HUES64 (cell line): ENCODE data around the gene CEP76.

ENCODE experiments used
- H3K27ac ChIP-seq: 2 replicates; pipeline ENCODE4 v1.7.0; 2013; ENCODE audit warnings: low read depth, low read length, inconsistent platforms
- H3K27me3 ChIP-seq: 2 replicates; pipeline ENCODE4 v1.6.1; 2013; ENCODE audit warnings: mild to moderate bottlenecking, low read length; ENCODE audit not compliant: insufficient read depth
- H3K36me3 ChIP-seq: 2 replicates; pipeline ENCODE4 v1.6.1; 2013; ENCODE audit warnings: mild to moderate bottlenecking, low read length; ENCODE audit not compliant: insufficient read depth
- H3K4me1 ChIP-seq: 2 replicates; pipeline ENCODE4 v1.6.1; 2013; ENCODE audit warnings: mild to moderate bottlenecking, low read length, moderate library complexity; ENCODE audit not compliant: insufficient read depth
- H3K4me3 ChIP-seq: 2 replicates; pipeline ENCODE4 v1.5.1; 2013; ENCODE audit warnings: mild to moderate bottlenecking, low read length, moderate library complexity
- H3K9ac ChIP-seq: 2 replicates; pipeline ENCODE4 v1.6.1; 2013; ENCODE audit warnings: mild to moderate bottlenecking, low read depth, low read length
- H3K9me3 ChIP-seq: 2 replicates; pipeline ENCODE4 v1.6.1; 2013; ENCODE audit warnings: low read depth, low read length; ENCODE audit not compliant: insufficient read depth
- WGBS: fragments of 150-250, 120-280 bp; methylation state at CpG from one replicate; pipeline ENCODE4 v1.1.7; 2013; ENCODE audit warnings: missing lambda C conversion rate; 5-methylcytosine and 5-hydroxymethylcytosine counted together

The CEP76 gene

DNA sequence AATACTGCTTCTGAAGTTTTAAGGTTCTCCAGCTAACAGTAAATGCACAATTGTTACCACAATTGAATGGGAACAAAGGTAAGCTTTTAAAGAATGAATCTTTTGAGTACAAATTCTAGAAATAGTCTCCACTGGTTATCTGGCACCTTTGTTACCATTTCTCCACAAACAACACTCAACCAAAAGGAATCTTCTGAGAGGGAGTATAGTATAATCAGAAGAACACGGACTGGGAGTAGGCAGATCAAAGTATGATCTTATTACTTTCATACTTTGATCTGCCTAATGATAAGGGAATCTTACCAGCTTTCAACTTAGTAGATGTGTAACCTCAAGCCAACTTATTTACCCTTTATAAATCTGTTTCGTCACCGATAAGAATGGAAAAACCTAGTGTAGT is 1.4 kb downstream of the CEP76 start:
- Histone ChIP-seq H3K27me3 (no peaks in the 10 kb centered on the region), H3K36me3 (peaks cover 53% of the 10 kb centered on the region), H3K9me3 (no peaks in the 10 kb centered on the region), H3K9ac (peak overlapping the region; percentile 98; the same call in 1 of the 2 replicates), H3K4me1 (peaks cover 10% of the 10 kb centered on the region), H3K4me3 (peak overlapping the region; percentile 97), H3K27ac (no peak overlapping the region)
- 95% methylated on average over 2 of the region's 3 CpGs for WGBS

DNA sequence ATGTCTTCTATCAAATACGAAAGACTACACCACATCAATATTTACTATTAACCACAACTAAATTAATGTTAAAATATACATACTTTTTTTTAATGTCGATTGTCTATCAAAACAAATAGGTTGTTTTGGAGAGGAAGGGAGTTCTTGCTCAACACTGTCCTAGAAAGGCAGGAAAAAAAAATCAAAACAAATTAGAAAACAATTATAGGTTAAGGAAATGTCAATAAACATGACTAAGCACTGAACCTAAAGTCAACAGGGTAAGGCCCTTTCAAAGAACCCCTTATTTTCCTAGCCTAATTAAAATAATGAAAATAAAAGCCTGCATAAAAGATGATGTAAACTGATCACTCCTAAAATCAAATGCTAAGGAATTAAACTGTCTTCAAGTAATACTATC is 2.8 kb downstream of the CEP76 start:
- no CpG with 5 or more reads among the region's 2 CpGs for WGBS
- no peaks in the 10 kb centered on the region for H3K27me3 ChIP-seq
- H3K9ac ChIP-seq: no peak overlapping the region
- no peak overlapping the region for H3K4me3 ChIP-seq
- peaks cover 10% of the 10 kb centered on the region for H3K4me1 ChIP-seq
- no peak overlapping the region for H3K27ac ChIP-seq
- H3K36me3 ChIP-seq: peaks cover 60% of the 10 kb centered on the region
- H3K9me3 ChIP-seq: no peaks in the 10 kb centered on the region

DNA sequence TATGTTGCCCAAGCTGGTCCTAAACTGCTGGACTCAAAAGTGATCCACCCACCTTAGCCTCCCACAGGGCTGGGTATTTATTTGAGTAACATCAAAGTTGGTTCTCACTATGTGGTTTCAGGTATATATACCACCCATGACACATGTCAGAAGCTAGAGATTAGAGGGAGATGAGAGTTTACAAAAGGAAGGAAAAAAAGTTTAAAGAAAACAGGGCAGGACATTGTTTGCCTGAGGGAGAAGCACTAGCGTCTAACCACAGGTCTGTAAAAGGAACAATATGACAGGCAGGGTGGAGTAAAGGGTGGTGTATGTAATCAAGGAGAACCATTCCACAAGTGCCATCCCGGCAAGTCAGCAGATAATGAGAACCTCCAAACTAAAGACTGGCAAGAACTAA is 8.5 kb downstream of the CEP76 start:
- H3K9me3 ChIP-seq: no peaks in the 10 kb centered on the region
- peaks cover 71% of the 10 kb centered on the region for H3K36me3 ChIP-seq

DNA sequence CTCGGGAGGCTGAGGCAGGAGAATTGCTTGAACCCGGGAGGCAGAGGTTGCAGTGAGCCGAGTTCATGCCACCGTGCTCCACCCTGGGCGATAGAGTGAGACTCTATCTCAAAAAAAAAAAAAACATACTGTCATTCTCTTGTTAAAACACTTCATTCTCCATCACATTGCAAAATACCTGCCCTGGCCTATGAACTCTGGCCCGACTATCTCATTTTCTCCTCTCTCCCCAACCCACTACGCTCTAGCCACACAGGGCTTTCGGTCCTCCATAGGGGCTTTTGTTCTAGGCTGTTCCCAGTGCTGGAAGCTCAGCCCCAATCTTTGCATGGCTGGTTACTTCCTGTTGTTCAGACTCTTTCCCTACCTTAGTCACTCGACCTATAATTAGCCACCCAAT is 10.3 kb downstream of the CEP76 start:
- H3K4me1 ChIP-seq: no peaks in the 10 kb centered on the region
- H3K36me3 ChIP-seq: peaks cover 54% of the 10 kb centered on the region
- no peak overlapping the region for H3K4me3 ChIP-seq
- WGBS: 95% methylated on average over 9 of the region's 9 CpGs
- H3K27ac ChIP-seq: no peak overlapping the region
- no peaks in the 10 kb centered on the region for H3K9me3 ChIP-seq
- H3K27me3 ChIP-seq: no peaks in the 10 kb centered on the region
- H3K9ac ChIP-seq: no peak overlapping the region

More for the DNA sequence above, 8.5 kb downstream of the CEP76 start:
- H3K4me3 ChIP-seq: no peak overlapping the region
- 98% methylated on average over 2 of the region's 2 CpGs for WGBS
- no peaks in the 10 kb centered on the region for H3K4me1 ChIP-seq
- H3K27ac ChIP-seq: no peak overlapping the region
- no peaks in the 10 kb centered on the region for H3K27me3 ChIP-seq
- no peak overlapping the region for H3K9ac ChIP-seq

DNA sequence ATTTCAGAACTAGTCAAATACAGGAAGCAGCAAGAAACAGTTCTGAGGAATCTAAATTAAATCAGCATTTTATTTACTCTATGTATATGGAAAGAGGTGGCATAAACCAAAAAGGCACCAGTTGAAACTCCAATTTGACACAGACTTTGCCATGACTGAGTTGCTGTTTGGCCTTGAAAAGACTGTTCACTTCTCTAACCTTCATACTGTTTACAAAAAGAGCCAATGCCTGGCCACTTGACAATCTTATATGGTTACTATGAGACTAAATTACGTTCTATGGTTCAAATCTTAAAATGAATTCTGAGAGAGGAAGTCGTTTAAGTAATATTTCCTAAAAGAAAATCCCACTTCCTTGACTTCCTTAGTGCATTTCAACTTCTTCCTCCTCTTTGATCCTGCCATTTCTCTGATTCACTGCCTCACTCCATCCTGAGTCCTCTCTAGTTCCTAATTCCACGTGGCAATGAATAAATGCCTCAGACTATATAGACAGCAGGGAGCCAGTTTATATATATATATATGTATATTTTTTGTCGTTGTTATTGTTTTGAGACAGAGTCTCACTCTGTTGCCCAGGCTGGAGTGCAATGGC is 13.2 kb downstream of the CEP76 start:
- Histone ChIP-seq H3K9ac (no peak overlapping the region), H3K4me3 (no peak overlapping the region), H3K27ac (no peak overlapping the region), H3K4me1 (no peaks in the 10 kb centered on the region), H3K27me3 (no peaks in the 10 kb centered on the region), H3K9me3 (no peaks in the 10 kb centered on the region), H3K36me3 (peaks cover 53% of the 10 kb centered on the region)
- WGBS: 100% methylated on average over 3 of the region's 4 CpGs

DNA sequence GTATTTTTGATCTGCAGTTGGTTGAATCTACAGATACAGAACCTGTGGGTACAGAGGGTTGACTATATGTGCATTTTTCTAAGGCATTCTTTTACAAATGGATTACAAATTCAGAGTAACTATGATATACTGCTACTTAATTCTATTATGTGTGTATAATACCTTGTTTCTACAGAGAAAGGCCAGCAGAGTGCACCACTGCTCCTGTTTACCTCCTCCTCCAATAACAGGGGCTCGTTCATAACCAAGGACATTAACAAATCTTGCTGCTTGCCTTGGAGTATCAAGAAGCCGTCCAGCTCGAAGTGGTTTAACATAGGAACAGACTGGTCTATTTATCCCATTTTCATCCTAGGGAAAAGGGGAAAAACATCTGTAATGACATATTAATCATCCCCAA is 16.4 kb downstream of the CEP76 start:
- WGBS: 94% methylated on average over 3 of the region's 3 CpGs
- Histone ChIP-seq H3K9me3 (no peaks in the 10 kb centered on the region), H3K4me3 (no peak overlapping the region), H3K27ac (no peak overlapping the region), H3K4me1 (no peaks in the 10 kb centered on the region), H3K36me3 (peaks cover 54% of the 10 kb centered on the region), H3K27me3 (no peaks in the 10 kb centered on the region), H3K9ac (no peak overlapping the region)

DNA sequence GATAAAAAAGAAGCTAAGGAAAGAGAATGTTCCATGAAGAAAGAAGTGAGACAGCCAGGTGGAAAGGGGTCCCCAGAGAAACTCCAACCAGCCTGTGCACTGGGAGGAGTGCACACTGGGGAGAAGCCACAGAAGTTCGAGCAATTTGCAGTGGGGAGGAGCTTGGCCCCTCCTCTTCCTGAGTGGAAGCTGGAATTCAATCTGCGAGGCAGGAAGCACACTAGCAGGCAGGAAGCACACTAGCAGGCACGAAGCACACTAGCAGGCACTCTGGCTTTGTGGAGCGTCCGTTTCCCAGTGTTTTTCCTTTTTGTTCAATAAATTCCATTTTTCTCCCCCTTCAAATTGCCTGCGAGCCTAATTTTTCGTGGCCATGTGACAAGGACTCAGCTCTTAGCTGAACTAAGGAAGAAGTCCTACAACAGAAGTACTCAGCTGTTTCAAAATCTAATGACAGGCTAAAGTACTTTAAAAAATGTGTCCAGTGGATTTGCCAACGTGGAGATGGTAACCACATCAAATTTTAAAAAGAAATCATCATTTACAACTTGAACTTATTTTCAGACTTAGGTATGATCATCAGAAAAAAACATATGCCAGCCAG is 23.2 kb downstream of the CEP76 start:
- Histone ChIP-seq H3K4me1 (no peaks in the 10 kb centered on the region), H3K9me3 (no peaks in the 10 kb centered on the region), H3K27me3 (no peaks in the 10 kb centered on the region), H3K4me3 (no peak overlapping the region), H3K36me3 (peaks cover 74% of the 10 kb centered on the region), H3K9ac (no peak overlapping the region), H3K27ac (no peak overlapping the region)
- WGBS: 89% methylated on average over 8 of the region's 8 CpGs

DNA sequence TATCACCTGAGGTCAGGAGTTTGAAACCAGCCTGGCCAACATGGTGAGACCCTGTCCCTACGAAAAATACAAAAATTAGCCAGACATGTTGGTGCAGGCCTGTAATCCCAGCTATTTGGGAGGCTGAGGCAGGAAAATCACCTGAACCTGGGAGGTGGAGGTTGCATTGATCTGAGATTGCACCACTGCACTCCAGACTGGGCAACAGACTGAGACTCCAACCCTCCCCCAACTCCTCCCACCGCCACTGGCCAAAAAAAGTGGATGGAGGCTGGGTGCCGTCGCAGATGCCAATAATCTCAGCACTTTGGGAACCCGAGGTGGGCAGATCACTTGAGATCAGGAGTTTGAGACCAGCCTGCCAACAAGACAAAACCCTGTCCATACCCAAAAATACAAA is 34.5 kb downstream of the CEP76 start:
- no peaks in the 10 kb centered on the region for H3K27me3 ChIP-seq
- H3K4me1 ChIP-seq: no peaks in the 10 kb centered on the region
- H3K9me3 ChIP-seq: no peaks in the 10 kb centered on the region
- H3K27ac ChIP-seq: no peak overlapping the region
- H3K4me3 ChIP-seq: no peak overlapping the region
- 94% methylated on average over 5 of the region's 5 CpGs for WGBS
- peaks cover 9% of the 10 kb centered on the region for H3K36me3 ChIP-seq
- no peak overlapping the region for H3K9ac ChIP-seq

DNA sequence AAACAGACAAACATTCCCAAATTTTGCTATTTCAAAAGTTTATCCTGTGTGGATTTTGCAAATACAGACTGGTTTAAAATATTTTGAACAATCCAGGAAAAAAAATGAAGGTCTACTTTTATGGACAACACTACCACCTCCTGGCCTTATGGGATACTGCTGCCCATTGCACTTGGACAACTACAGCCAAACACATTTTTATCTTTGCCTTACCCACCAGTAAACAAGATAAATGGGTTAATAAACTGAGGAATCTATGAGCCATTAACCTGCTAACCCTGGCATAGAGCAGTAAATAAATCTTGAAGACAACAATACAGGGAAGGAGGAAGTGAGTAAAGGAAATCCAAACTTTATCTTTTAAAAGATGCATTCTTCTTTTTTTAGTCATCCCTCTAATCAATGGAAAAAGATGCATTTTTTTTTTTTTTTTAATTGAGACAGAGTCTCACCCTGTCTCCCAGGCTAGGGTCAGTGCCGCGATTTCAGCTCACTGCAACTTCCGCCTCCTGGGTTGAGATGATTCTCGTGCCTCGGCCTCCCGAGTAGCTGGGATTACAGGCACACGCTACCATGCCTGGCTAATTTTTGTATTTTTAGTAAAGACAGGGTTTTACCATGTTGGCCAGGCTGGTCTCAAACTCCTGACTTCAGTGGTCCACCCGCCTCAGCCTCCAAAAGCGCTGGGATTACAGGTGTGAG is 42.5 kb downstream of the CEP76 start:
- Histone ChIP-seq H3K4me3 (no peak overlapping the region), H3K36me3 (no peaks in the 10 kb centered on the region), H3K9me3 (no peaks in the 10 kb centered on the region), H3K27ac (no peak overlapping the region), H3K4me1 (peaks cover 5% of the 10 kb centered on the region; the same call in 1 of the 2 replicates), H3K27me3 (peaks cover 32% of the 10 kb centered on the region), H3K9ac (no peak overlapping the region)
- 88% methylated on average over 9 of the region's 9 CpGs for WGBS

DNA sequence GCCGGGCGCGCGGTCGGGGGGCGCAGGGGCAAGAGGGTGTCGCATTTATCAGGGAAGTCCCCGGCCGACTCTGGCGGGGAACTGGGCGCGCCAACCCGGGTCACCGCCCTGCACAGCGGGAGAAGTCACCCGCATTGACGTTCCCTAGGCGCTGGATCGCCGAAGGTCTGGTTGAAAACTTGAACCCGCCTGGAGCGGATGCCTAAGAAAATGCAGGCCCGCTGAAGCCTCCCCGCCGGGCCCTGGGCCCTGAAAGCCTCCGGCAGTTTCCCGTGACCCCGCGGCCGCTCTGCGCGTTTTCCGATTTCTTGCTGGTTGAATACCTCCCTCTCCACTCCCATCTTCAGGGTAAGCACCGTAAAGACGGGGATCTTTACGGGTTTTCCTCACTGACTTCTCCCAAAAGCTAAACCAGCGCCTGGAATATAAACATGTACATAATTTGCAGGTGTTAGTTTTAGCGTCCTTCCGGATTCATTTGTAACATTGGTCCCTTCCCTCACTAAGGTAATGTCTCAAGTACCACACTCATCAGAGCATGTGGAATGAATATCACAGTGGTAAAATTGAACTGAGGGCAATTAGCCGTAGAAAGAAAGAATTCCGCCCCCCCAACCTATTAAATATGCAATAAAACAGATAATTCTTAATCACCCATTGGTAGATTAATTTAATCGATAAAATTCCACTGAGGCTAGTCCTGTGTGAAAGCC is 43.9 kb downstream of the CEP76 start:
- Histone ChIP-seq H3K4me3 (peak overlapping the region; percentile 66), H3K27me3 (peaks cover 32% of the 10 kb centered on the region), H3K4me1 (peaks cover 5% of the 10 kb centered on the region; the same call in 1 of the 2 replicates), H3K36me3 (no peaks in the 10 kb centered on the region), H3K9ac (no peak overlapping the region), H3K9me3 (no peaks in the 10 kb centered on the region), H3K27ac (no peak overlapping the region)
- WGBS: 4% methylated on average over 39 of the region's 42 CpGs
